Lower leg skin (tissue), 3 donors: Measurements from ENCODE around the gene PRPF8.

ENCODE experiments used
- POLR2A ChIP-seq, 2 donors: fragments of 450-650 bp; IDR thresholded peaks; one replicate each; pipeline ENCODE4 v1.6.1; 2016 to 2017; ENCODE audit warnings: antibody characterized with exemption in 2 of 2, mild to moderate bottlenecking in 1 of 2, moderate library complexity in 1 of 2
- TF ChIP-seq, protein P1 (sequence below), 3 donors: fragments of 450-650 bp; IDR thresholded peaks; one replicate each; pipeline ENCODE4 v1.5.1; 2016; ENCODE audit warnings: antibody characterized with exemption in 3 of 3, mild to moderate bottlenecking in 3 of 3, moderate library complexity in 2 of 3

DNA sequence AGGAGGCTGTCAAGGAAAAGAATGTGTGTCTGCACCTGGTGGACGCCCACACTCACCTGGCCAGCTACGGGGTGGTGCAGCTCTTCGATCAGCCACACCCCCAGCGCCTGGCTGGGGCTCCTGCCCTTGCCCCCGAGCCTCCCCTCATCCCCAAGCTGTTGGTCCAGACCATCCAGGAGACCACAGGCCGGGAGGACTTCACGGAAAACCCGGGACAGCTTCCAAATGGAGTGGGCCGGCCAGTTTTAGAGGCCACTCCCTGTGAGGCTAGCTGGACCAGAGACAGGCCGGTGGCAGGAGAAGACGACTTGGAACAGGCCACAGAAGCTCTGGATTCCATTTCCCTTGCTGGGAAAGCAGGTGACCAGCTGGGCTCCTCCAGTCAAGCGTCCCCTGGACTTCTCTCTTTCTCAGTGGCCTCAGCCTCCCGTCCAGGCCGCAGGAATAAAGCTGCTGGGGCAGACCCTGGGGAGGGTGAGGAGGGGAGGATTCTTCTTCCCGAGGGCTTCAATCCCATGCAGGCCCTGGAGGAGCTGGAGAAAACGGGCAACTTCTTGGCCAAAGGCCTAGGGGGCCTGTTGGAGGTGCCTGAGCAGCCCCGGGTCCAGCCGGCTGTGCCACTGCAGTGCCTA is 42.1 kb upstream of the PRPF8 start:
- TF ChIP-seq, protein P1, sequence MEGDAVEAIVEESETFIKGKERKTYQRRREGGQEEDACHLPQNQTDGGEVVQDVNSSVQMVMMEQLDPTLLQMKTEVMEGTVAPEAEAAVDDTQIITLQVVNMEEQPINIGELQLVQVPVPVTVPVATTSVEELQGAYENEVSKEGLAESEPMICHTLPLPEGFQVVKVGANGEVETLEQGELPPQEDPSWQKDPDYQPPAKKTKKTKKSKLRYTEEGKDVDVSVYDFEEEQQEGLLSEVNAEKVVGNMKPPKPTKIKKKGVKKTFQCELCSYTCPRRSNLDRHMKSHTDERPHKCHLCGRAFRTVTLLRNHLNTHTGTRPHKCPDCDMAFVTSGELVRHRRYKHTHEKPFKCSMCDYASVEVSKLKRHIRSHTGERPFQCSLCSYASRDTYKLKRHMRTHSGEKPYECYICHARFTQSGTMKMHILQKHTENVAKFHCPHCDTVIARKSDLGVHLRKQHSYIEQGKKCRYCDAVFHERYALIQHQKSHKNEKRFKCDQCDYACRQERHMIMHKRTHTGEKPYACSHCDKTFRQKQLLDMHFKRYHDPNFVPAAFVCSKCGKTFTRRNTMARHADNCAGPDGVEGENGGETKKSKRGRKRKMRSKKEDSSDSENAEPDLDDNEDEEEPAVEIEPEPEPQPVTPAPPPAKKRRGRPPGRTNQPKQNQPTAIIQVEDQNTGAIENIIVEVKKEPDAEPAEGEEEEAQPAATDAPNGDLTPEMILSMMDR (IDR thresholded peaks at IDR 0.05), result no peak
- TF ChIP-seq POLR2A (IDR thresholded peaks at IDR 0.05), result no peak
